ENCODE results near the gene UHRF1.
"Not testable (repeated sequence)": the region's sequence is repeated elsewhere in the genome, so short reads cannot be mapped to it uniquely, and the experiment has no call there.

Gene UHRF1

DNA sequence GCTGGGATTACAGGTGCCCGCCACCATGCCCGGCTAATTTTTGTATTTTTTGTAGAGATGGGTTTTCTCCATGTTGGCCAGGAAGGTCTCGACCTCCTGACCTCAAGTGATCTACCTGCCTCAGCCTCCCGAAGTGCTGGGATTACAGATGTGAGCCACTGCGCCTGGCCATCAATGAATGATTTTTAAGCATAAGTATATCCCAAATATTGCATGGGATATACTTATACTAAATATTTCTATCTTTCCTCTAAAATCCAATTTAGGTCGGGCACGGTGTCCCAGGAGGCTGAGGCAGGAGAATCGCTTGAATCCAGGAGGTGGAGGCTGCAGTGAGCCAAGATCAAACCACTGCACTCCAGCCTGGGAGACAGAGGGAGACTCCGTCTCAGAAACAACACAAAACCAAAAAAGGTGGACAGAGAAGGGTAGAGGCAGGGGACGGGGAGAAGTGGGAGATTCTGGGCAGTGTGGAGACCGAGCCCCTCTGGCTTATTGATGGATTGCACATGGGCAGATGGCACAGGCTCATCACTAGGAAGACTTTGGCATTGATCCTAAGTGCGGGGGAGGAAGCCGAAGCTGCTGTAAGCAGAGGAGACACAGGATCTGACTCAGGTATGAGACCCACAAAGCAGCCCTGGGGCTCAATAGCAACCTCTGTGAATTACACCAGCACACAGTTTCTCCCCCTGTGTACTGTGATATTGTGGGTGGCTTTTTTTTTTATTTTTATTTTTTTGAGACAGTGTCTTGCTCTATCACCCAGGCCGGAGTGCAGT lies 20.1 kb upstream of the UHRF1 start:
- peak; percentile 86 for DNase-seq (ENCODE audit: low read depth)
- H3K4me3 ChIP-seq (ENCODE audit: control insufficient read depth, low read depth, low read length): no peak overlapping the region
- TF ChIP-seq, protein P1, sequence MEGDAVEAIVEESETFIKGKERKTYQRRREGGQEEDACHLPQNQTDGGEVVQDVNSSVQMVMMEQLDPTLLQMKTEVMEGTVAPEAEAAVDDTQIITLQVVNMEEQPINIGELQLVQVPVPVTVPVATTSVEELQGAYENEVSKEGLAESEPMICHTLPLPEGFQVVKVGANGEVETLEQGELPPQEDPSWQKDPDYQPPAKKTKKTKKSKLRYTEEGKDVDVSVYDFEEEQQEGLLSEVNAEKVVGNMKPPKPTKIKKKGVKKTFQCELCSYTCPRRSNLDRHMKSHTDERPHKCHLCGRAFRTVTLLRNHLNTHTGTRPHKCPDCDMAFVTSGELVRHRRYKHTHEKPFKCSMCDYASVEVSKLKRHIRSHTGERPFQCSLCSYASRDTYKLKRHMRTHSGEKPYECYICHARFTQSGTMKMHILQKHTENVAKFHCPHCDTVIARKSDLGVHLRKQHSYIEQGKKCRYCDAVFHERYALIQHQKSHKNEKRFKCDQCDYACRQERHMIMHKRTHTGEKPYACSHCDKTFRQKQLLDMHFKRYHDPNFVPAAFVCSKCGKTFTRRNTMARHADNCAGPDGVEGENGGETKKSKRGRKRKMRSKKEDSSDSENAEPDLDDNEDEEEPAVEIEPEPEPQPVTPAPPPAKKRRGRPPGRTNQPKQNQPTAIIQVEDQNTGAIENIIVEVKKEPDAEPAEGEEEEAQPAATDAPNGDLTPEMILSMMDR (conservative IDR thresholded peaks at IDR 0.05; ENCODE audit: control insufficient read depth, insufficient read depth, low read depth, low read length): no peak

DNA sequence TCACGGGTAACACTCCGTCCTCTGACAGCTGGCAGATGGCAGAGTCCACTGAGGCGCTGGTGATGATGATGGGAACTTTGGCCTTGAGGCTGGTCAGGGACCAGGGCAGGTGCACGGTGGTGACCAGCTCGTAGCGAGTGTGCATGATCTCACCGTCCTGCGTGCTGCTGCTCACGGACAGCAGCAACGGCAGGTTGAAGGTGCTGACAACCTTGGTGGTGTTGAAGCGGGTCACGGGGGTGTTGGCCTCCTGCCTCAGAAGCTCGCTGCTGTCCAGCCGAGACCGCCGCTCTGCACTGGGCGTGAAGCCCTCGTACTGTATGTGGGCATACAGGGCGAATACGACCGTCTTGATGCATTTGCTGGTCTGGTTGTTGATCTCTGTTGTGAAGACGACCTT lies 18.2 kb upstream of the UHRF1 start:
- TF ChIP-seq, protein P1 (conservative IDR thresholded peaks at IDR 0.05; ENCODE audit: control insufficient read depth, insufficient read depth, low read depth, low read length): no peak
- no peak overlapping the region for H3K4me3 ChIP-seq (ENCODE audit: control insufficient read depth, low read depth, low read length)
- DNase-seq (ENCODE audit: low read depth): no peak

DNA sequence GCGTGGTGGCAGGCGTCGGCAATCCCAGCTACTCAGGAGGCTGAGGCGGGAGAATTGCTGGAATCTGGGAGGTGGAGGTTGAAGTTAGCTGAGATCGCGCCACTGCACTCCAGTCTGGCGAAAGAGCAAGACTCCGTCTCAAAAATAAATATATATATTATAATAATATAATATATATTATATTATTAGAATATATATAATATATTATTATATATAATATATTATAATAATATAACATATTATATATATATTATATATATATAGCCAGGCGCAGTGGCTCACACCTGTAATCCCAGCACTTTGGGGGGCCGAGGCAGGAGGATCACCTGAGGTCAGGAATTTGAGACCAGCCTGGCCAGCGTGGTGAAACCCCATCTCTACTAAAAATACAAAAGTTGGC lies 16.3 kb upstream of the UHRF1 start:
- H3K4me3 ChIP-seq (ENCODE audit: control insufficient read depth, low read depth, low read length); DNase-seq (ENCODE audit: low read depth): not testable (repeated sequence)

DNA sequence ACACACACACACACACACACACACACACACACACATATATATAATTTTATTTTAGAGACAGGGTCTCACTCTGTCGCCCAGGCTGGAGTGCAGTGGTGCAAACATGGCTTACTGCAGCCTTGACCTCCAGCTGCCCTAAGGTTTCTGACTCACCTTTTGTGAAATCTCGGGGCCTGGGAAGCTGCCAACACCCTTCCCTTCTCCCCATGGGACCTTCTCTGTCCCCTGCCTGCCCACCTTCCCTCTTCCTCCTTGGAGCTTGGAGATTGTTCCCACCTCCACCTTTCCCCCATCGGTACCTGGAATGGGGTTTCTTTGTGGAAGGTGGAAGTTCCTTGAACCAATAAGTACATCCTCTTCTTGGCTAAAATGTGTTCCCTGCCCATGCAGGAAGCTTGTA lies 12.9 kb upstream of the UHRF1 start:
- peak; percentile 64 for DNase-seq (ENCODE audit: low read depth)
- TF ChIP-seq, protein P1 (conservative IDR thresholded peaks at IDR 0.05; ENCODE audit: control insufficient read depth, insufficient read depth, low read depth, low read length): no peak
- H3K4me3 ChIP-seq (ENCODE audit: control insufficient read depth, low read depth, low read length): no peak overlapping the region

DNA sequence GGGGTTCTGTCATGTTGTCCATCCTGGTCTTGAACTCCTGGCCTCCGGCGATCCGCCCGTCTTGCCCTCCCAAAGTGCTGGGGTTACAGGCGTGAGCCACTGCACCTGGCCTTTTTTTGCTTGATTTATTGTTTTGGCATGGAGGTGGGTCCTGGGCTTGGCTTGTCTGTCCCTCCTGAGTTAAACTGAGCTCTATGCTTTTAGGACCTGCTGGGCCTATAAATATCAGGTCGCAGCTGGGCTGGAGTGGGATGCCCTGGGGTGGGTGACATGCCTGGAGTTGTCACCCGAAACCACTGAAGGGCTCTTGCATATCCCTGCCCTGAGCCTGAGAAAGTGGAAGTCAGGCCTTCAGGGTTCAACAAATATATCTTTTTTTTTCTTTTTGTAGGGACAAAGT lies 12.2 kb upstream of the UHRF1 start:
- TF ChIP-seq, protein P1 (conservative IDR thresholded peaks at IDR 0.05; ENCODE audit: control insufficient read depth, insufficient read depth, low read depth, low read length): no peak
- DNase-seq (ENCODE audit: low read depth): no peak
- H3K4me3 ChIP-seq (ENCODE audit: control insufficient read depth, low read depth, low read length): no peak overlapping the region

DNA sequence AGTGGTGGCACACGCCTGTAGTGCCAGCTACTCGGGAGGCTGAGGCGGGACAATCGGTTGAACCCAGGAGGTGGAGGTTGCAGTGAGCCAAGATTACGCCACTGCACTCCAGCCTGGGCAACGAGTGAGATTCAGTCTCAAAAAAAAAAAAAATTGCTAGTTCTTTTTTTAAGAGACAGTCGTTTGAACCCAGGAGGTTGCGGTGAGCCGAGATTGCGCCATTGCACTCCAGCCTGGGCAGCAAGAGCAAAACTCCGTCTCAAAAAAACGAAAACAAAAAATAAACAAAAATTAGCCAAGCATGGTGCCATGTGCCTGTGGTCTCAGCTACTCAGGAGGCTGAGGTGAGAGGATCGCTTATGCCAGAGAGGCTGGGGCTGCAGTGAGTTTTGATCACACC lies 8.4 kb upstream of the UHRF1 start:
- H3K4me3 ChIP-seq (ENCODE audit: control insufficient read depth, low read depth, low read length); DNase-seq (ENCODE audit: low read depth): not testable (repeated sequence)

DNA sequence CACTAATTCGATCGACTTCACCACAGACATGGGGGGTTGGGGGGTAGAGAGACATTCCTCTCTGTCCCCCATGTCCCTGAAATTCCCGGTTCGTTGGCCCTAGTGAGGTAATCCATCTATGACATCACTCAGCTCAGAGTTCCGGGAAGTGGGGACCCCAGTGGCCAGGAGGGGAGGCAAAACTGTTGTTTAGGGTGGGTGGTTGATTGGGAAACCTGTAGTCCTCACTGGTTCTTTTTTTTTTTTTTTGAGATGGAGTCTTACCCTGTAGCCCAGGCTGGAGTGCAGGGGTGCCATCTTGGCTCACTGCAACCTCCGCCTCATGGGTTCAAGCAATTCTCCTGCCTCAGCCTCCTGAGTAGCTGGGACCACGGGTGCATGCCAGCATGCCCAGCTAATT lies 6.5 kb upstream of the UHRF1 start, which contains the start of gene ARRDC5:
ARRDC5 (minus strand) TSS at position 101 of the 400 bp plus-strand sequence; CDS start at position 30, 71 bp downstream.
- TF ChIP-seq, protein P1 (conservative IDR thresholded peaks at IDR 0.05; ENCODE audit: control insufficient read depth, insufficient read depth, low read depth, low read length): no peak
- H3K4me3 ChIP-seq (ENCODE audit: control insufficient read depth, low read depth, low read length): no peak within 1 kb of the TSS
- DNase-seq (ENCODE audit: low read depth): no peak

DNA sequence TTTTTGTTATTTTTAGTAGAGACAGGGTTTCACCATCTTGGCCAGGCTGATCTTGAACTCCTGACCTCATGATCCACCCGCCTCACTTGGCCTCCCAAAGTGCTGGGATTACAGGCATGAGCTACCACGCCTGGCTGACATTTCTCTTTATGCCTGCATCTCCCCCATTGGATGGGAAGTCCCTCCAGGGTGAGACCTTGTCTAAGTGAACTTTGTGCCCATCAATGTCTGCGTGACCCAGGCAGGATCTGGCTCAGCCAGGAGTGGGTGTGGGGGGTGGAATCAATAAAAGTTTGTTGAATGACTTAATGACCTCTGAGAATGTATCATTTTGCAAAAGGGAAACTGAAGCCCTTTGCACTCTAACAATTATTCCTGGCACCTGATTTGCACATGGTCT lies 4.8 kb upstream of the UHRF1 start:
- no peak for DNase-seq (ENCODE audit: low read depth)
- TF ChIP-seq, protein P1 (conservative IDR thresholded peaks at IDR 0.05; ENCODE audit: control insufficient read depth, insufficient read depth, low read depth, low read length): no peak
- H3K4me3 ChIP-seq (ENCODE audit: control insufficient read depth, low read depth, low read length): no peak overlapping the region

All from fibroblast of mammary gland (primary cell).